K562 (cell line): ENCODE results near the gene ACE. TPM values are rescaled to one million over a fixed set of nuclear protein-coding genes. Genes with fewer than 3 reads are reported as not detected.

Source experiments
- ATAC-seq: fragments of 200-7000 bp; cut with Tn5 transposase; 3 replicates; pipeline ENCODE4 v1.9.1; 2020; ENCODE audit warnings: moderate library complexity
- BruUV-seq: library from RNA; stranded (reverse); fragments of 400-500 nt; replicated peaks from 2 replicates; lab custom pipeline; 2021; lab: Mats Ljungman, UMichigan
- CTCF ChIA-PET: fragments of 300-600 bp; formaldehyde crosslinking; extraction: SDS; loops from one replicate; lab custom pipeline; 2021; ENCODE audit warnings: low intra/inter-chr PET ratio; lab: Yijun Ruan, JAX
- POLR2A ChIA-PET: fragments of 300-600, 350-650 bp; sonication (Branson Sonifier 250); formaldehyde crosslinking; extraction: SDS; loops from one replicate; lab custom pipeline; 2021; ENCODE audit warnings: antibody characterized with exemption, inconsistent platforms; lab: Yijun Ruan, JAX
- DNase-seq, 4 experiments: peaks; one replicate each; pipeline versions ENCODE4 v3.0.0 to v3.0.0-alpha.2; 2011 to 2018; ENCODE audit warnings: low spot score in 3 of 4, mixed read lengths in 3 of 4; ENCODE audit errors: extremely low read depth in 1 of 4
- FAIRE-seq: peaks from 2 replicates; lab custom pipeline; 2011; peaks lifted over from hg19 to GRCh38; lab: Jason Lieb, UNC
- H2AFZ ChIP-seq: 2 replicates; pipeline ENCODE4 v1.6.0; 2011; ENCODE audit warnings: low read depth, low read length, control low read depth, inconsistent platforms
- H3K27ac ChIP-seq: fragments of 200-600 bp; 3 replicates; pipeline ENCODE4 v1.8.0; 2011; ENCODE audit warnings: low read depth, mild to moderate bottlenecking, control low read depth, inconsistent platforms, low read length, moderate library complexity, mixed read lengths; ENCODE audit errors: extremely low read depth
- H3K27me3 ChIP-seq, 2 experiments: fragments of 300-600 bp in 1 of 2; 2 replicates in 1 of 2; 3 replicates in 1 of 2; pipeline versions ENCODE4 v1.6.0 to v1.8.0; 2011; ENCODE audit warnings: inconsistent platforms in 2 of 2, low read length in 2 of 2, mild to moderate bottlenecking in 1 of 2, mixed read lengths in 1 of 2, moderate library complexity in 1 of 2; ENCODE audit not compliant: control insufficient read depth in 2 of 2, insufficient read depth in 2 of 2
- H3K36me3 ChIP-seq: fragments of 300-600 bp; 3 replicates; pipeline ENCODE4 v1.8.0; 2011; ENCODE audit warnings: mild to moderate bottlenecking, low read length, inconsistent platforms; ENCODE audit not compliant: control insufficient read depth, insufficient read depth
- H3K4me1 ChIP-seq, 2 experiments: fragments of 200-600 bp in 1 of 2; replicated peaks in 1 of 2; 2 replicates in 1 of 2; 3 replicates in 1 of 2; pipeline versions ENCODE4 v1.5.1 to v1.8.0; 2011; ENCODE audit warnings: inconsistent platforms in 2 of 2, low read length in 2 of 2, mild to moderate bottlenecking in 1 of 2, mixed read lengths in 1 of 2, moderate library complexity in 1 of 2; ENCODE audit not compliant: control insufficient read depth in 2 of 2, insufficient read depth in 2 of 2
- H3K4me2 ChIP-seq: 2 replicates; pipeline ENCODE4 v1.6.1; 2011; ENCODE audit warnings: low read length, control low read depth, inconsistent platforms, mixed read lengths; ENCODE audit not compliant: insufficient read depth
- H3K4me3 ChIP-seq: fragments of 200-600 bp; sonication (generic), shearing (Covaris generic); 2 replicates; pipeline ENCODE4 v1.5.1; 2016; ENCODE audit warnings: control low read depth, inconsistent platforms
- H3K79me2 ChIP-seq: fragments of 200-600 bp; 3 replicates; pipeline ENCODE4 v1.8.0; 2011; ENCODE audit warnings: low read length, inconsistent platforms; ENCODE audit not compliant: control insufficient read depth, insufficient read depth
- H3K9ac ChIP-seq, 2 experiments: 2 replicates each; pipeline versions ENCODE4 v1.6.0 to v1.6.1; 2011; ENCODE audit warnings: low read depth in 2 of 2, low read length in 2 of 2, control low read depth in 1 of 2, inconsistent platforms in 1 of 2, mild to moderate bottlenecking in 1 of 2, mixed read lengths in 1 of 2; ENCODE audit not compliant: insufficient read depth in 1 of 2
- H3K9me1 ChIP-seq: one replicate; pipeline ENCODE4 v1.6.0; 2011; ENCODE audit warnings: inconsistent platforms, mild to moderate bottlenecking, low read length, moderate library complexity; ENCODE audit not compliant: control insufficient read depth, insufficient read depth
- H3K9me3 ChIP-seq: replicated peaks from 2 replicates; pipeline ENCODE4 v1.5.1; 2011; ENCODE audit warnings: low read depth, low read length, inconsistent platforms; ENCODE audit not compliant: control insufficient read depth, insufficient read depth
- H4K20me1 ChIP-seq: replicated peaks from 2 replicates; pipeline ENCODE4 v1.6.1; 2011; ENCODE audit warnings: low read length, inconsistent platforms, mixed read lengths; ENCODE audit not compliant: control insufficient read depth, insufficient read depth
- BMI1 ChIP-seq: fragments of 150-350 bp; IDR thresholded peaks from 2 replicates; pipeline ENCODE4 v1.6.1; 2014; ENCODE audit warnings: low read length
- CEBPG ChIP-seq, 3 experiments: fragments of 200-800 bp in 1 of 3; sonication (Bioruptor generic) in 1 of 3; sonication (generic) in 1 of 3; formaldehyde crosslinking in 1 of 3; IDR thresholded peaks in 2 of 3; conservative IDR thresholded peaks in 1 of 3; 2 replicates each; pipeline versions ENCODE4 v1.6.1 to v1.8.0; 2016 to 2022; ENCODE audit warnings: missing compliant biosample characterization in 2 of 3, missing genetic modification characterization in 2 of 3, mild to moderate bottlenecking in 1 of 3, missing genetic modification reagents in 1 of 3
- CTBP1 ChIP-seq: fragments of 450-650 bp; IDR thresholded peaks from 2 replicates; pipeline ENCODE4 v1.6.1; 2016; ENCODE audit warnings: borderline replicate concordance
- SPI1 ChIP-seq: IDR thresholded peaks from 2 replicates; pipeline ENCODE4 v1.6.1; 2011; ENCODE audit warnings: low read depth, low read length, control low read depth, borderline replicate concordance
- WGBS: fragments of 100-300 bp; shearing (Covaris generic); methylation state at CpG from one replicate; pipeline ENCODE4 v1.1.6; 2016; ENCODE audit warnings: low coverage, mixed read lengths; ENCODE audit not compliant: insufficient coverage; ENCODE audit errors: missing lambda C conversion rate; 5-methylcytosine and 5-hydroxymethylcytosine counted together
- in situ Hi-C: fragments of 300-500 bp; cut with MboI; formaldehyde crosslinking; loops from 4 replicates; pipeline ENCODE4 v1.15.0; 2018; ENCODE audit warnings: inconsistent platforms, mixed read lengths
- intact Hi-C: fragments of 100-400 bp; cut with micrococcal nuclease; formaldehyde crosslinking; loops from 2 replicates; pipeline ENCODE4 v1.14.2; 2022
- polyA plus RNA-seq, 8 experiments: library from polyadenylated mRNA; depleted of rRNA in 4 of 8; stranded (reverse) in 5 of 8; unstranded in 3 of 8; fragments of >200 nt; fragmentation: Nextera tagmentation in 2 of 8; fragmentation: Illumina TruSeq in 1 of 8; extraction: Ambion mirVana in 2 of 8; extraction: Trizol in 1 of 8; gene quantifications; 2 replicates each; pipeline versions ENCODE4 v1.2.1 to v1.2.3, GENCODE V29; 2011 to 2014; ENCODE audit warnings: inconsistent platforms in 1 of 8, missing spikeins in 1 of 8
- total RNA-seq, 7 experiments: library from RNA; depleted of rRNA in 6 of 7; stranded (reverse); fragments of >200 nt in 6 of 7; fragmentation: Illumina TruSeq in 2 of 7; extraction: Trizol in 2 of 7; gene quantifications; 2 replicates each; pipeline versions ENCODE4 v1.2.1 to v1.2.3, GENCODE V29; 2011 to 2021; ENCODE audit warnings: low replicate concordance in 1 of 7
- TF ChIP-seq, protein P1 (sequence below): fragments of 250-450 bp; sonication (Bioruptor Pico); IDR thresholded peaks from 2 replicates; pipeline ENCODE4 v1.5.0; 2021; ENCODE audit warnings: mild to moderate bottlenecking, moderate library complexity

Gene ACE
- total and polyA plus RNA-seq, 9 of the 15 experiments (the other 6 are each of a cell fraction or from before 2014, with no cell fraction given), result 0.07 to 2.5 (median 0.47) TPM; not detected in 1

DNA sequence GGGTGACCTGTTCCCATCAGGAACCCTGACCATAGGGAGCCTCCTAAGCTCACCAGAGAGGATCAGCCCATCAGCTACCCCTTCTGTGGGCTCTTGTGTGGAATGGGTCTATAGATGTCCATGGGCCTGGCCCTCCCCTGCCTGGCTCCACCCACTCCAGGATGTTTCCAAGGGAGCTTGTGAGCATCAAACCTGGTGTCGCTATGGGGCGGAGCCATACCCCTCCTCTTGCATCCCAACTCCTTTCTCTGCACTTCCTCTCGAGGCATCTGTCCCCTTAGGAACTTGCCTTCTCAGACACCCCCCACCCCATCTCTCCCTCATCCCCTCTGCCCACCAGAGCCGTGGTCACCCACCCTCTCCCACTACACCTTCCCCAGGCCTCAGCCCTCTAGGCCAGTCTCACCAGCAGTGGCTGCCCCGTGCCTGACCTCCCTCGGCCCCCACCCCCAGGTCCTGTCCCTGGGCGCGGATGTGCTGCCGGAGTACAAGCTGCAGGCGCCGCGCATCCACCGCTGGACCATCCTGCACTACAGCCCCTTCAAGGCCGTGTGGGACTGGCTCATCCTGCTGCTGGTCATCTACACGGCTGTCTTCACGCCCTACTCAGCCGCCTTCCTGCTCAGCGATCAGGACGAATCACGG, 56.7 kb downstream of the ACE start:
- no peaks in the 10 kb centered on the region for H3K36me3 ChIP-seq

More for the DNA sequence above, 56.7 kb downstream of the ACE start:
- Histone ChIP-seq H3K27me3 (peaks cover 22 to 50% of the 10 kb centered on the region in 2 experiments; a peak in 4 of 5 replicates), H3K27ac (no peak overlapping the region), H3K4me3 (no peak overlapping the region), H3K79me2 (no peaks in the 10 kb centered on the region), H3K9me3 (no peaks in the 10 kb centered on the region), H3K9ac (no peak overlapping the region), H3K9me1 (peaks cover 3% of the 10 kb centered on the region), H2AFZ (no peak overlapping the region), H3K4me2 (no peak overlapping the region), H4K20me1 (peaks cover 5% of the 10 kb centered on the region; the same call in 1 of the 2 replicates), H3K4me1 (peaks cover 0 to 39% of the 10 kb centered on the region in 2 experiments; a peak in 3 of 5 replicates)
- POLR2A ChIA-PET, result interaction anchor here (0.7 to 1.0 kb wide), 2 partner anchors 11 to 326 kb away, joined by 3 read pairs; no protein-coding TSS in a partner anchor
- TF ChIP-seq, protein P1, sequence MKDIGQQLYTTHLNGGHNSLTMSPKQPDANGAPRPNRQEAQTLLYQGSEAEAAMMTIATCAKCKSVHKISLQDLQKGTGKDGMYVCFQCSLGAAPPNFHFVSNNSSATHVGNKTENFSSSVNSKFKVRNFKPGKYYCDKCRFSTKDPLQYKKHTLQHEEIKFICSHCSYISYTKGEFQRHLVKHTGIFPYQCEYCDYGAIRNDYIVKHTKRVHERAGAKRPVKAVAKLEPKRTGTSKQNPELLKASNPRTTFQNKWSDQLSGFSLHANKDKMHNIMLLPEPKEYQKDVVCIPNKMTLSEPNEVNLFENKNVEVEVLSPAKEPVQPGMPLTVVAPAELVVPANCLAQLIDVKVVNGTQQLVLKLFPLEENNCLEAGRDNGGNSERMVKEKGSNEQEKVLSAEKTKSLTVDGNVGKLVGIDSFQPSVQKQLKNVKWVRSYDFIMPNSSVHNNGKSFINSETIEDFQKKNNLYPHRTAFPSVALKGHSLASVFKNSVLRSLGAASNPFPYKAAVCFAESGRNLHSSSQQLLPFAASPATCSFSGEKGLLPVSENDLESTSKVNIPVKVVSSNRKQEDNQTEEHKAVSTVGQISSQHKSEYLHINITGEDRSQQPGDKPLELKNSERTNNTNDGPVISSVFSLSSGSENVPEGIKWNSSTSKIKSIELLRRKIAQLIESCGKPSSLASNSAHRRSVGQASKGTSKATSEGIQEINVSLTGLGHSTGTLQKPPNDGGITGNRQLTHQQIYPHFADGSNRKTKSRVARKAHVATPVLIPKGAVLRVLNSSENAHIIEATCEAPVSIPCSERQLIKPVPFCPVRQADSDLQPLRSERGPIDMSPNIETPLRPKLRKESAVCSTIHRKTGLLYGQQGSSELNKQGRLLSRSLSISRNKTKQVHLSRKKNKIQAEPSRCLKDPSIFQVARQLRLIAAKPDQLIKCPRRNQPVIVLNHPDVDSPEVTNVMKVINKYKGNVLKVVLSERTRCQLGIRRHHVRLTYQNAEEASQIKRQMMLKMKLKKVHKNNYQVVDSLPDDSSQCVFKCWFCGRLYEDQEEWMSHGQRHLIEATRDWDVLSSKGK (CRISPR knock-in tag), result no peak
- TF ChIP-seq CTBP1, result peak; percentile 31; the same call in 1 of the 2 replicates
- TF ChIP-seq SPI1, result peak; percentile 16; the same call in 1 of the 2 replicates
- TF ChIP-seq CEBPG (CRISPR knock-in tag; IDR thresholded peaks at IDR 0.05), result no peak
- no peak for TF ChIP-seq CEBPG (tag; conservative IDR thresholded peaks at IDR 0.05 in 1 of 2, IDR thresholded peaks at IDR 0.05 in 1 of 2)
- TF ChIP-seq BMI1, result no peak
- no TSS peak for BruUV-seq
- ATAC-seq (peak; percentile 70), FAIRE-seq (no peak), DNase-seq (peak in 3 of 4 experiments; percentile 43 to 48 (median 47))
- CTCF ChIA-PET, result no interaction called here
- WGBS, result 11% methylated on average over 18 of the region's 20 CpGs
- intact Hi-C loops (no loop called here), in situ Hi-C loops (no loop called here)
